Measurements from ENCODE around the gene KLF5. TPM values are rescaled to one million over a fixed set of nuclear protein-coding genes. Genes with fewer than 3 reads are reported as not detected.

Gene KLF5
- total and polyA plus RNA-seq, 9 donors, result 2.1 to 45.7 (median 6.9) TPM

- no peak overlapping the region for H3K4me3 ChIP-seq
- WGBS, 3 donors, result 69 to 73% (median 71%) methylated on average over 5 of the region's 5 CpGs
- TF ChIP-seq POLR2A (IDR thresholded peaks at IDR 0.05), result no peak
- no peak for TF ChIP-seq EP300 (IDR thresholded peaks at IDR 0.05)
- no peak for TF ChIP-seq CTCF (IDR thresholded peaks at IDR 0.05)
- DNase-seq, result no peak
- no peaks in the 10 kb centered on the region for H3K4me1 ChIP-seq (ENCODE audit: insufficient read depth)
- H3K9me3 ChIP-seq, result no peaks in the 10 kb centered on the region
- no peak overlapping the region for H3K27ac ChIP-seq
- no peaks in the 10 kb centered on the region for H3K36me3 ChIP-seq
- intact Hi-C loops (cut with DNase I), result no loop called here
- no peaks in the 10 kb centered on the region for H3K27me3 ChIP-seq
Measured at GRCh38 chr13:73054712-73055111, 4.1 kb upstream of the KLF5 start.

GRCh38 chr13:73055813-73056564 is 2.8 kb upstream of the KLF5 start:
- H3K27ac ChIP-seq, result no peak overlapping the region
- no peaks in the 10 kb centered on the region for H3K4me1 ChIP-seq (ENCODE audit: insufficient read depth)
- TF ChIP-seq EP300 (IDR thresholded peaks at IDR 0.05) (no peak), POLR2A (IDR thresholded peaks at IDR 0.05) (no peak), CTCF (IDR thresholded peaks at IDR 0.05) (no peak)
- intact Hi-C loops (cut with DNase I), result no loop called here
- no peaks in the 10 kb centered on the region for H3K36me3 ChIP-seq
- H3K9me3 ChIP-seq, result no peaks in the 10 kb centered on the region
- DNase-seq, result no peak
- 18 to 38% (median 25%) methylated on average over 8 of the region's 8 CpGs for WGBS, 3 donors
- no peaks in the 10 kb centered on the region for H3K27me3 ChIP-seq
- H3K4me3 ChIP-seq, result no peak overlapping the region

- intact Hi-C loops (cut with DNase I), result no loop called here
- 82 to 90% (median 85%) methylated on average over 4 of the region's 4 CpGs for WGBS, 3 donors
Measured at GRCh38 chr13:73056565-73056962, 2.2 kb upstream of the KLF5 start.

GRCh38 chr13:73057284-73058063 is 1.3 kb upstream of the KLF5 start:
- intact Hi-C loops (cut with DNase I), result no loop called here
- no peak overlapping the region for H3K4me3 ChIP-seq
- H3K4me1 ChIP-seq (ENCODE audit: insufficient read depth), result no peaks in the 10 kb centered on the region
- no peak for DNase-seq
- no peaks in the 10 kb centered on the region for H3K9me3 ChIP-seq
- H3K36me3 ChIP-seq, result no peaks in the 10 kb centered on the region
- H3K27ac ChIP-seq, result no peak overlapping the region
- TF ChIP-seq EP300 (IDR thresholded peaks at IDR 0.05) (no peak), POLR2A (IDR thresholded peaks at IDR 0.05) (no peak), CTCF (IDR thresholded peaks at IDR 0.05) (no peak)
- 81 to 87% (median 85%) methylated on average over 4 of the region's 4 CpGs for WGBS, 3 donors
- no peaks in the 10 kb centered on the region for H3K27me3 ChIP-seq

More at GRCh38 chr13:73056565-73056962, 2.2 kb upstream of the KLF5 start:
- H3K4me1 ChIP-seq (ENCODE audit: insufficient read depth), result no peaks in the 10 kb centered on the region
- no peaks in the 10 kb centered on the region for H3K27me3 ChIP-seq
- no peak overlapping the region for H3K4me3 ChIP-seq
- H3K9me3 ChIP-seq, result no peaks in the 10 kb centered on the region
- no peak for DNase-seq
- TF ChIP-seq CTCF (IDR thresholded peaks at IDR 0.05), result no peak
- no peak for TF ChIP-seq EP300 (IDR thresholded peaks at IDR 0.05)
- TF ChIP-seq POLR2A (IDR thresholded peaks at IDR 0.05), result no peak
- no peak overlapping the region for H3K27ac ChIP-seq
- no peaks in the 10 kb centered on the region for H3K36me3 ChIP-seq

All from ovary (tissue), 9 donors.